ENCODE results near the gene CACNA1I.

DNA sequence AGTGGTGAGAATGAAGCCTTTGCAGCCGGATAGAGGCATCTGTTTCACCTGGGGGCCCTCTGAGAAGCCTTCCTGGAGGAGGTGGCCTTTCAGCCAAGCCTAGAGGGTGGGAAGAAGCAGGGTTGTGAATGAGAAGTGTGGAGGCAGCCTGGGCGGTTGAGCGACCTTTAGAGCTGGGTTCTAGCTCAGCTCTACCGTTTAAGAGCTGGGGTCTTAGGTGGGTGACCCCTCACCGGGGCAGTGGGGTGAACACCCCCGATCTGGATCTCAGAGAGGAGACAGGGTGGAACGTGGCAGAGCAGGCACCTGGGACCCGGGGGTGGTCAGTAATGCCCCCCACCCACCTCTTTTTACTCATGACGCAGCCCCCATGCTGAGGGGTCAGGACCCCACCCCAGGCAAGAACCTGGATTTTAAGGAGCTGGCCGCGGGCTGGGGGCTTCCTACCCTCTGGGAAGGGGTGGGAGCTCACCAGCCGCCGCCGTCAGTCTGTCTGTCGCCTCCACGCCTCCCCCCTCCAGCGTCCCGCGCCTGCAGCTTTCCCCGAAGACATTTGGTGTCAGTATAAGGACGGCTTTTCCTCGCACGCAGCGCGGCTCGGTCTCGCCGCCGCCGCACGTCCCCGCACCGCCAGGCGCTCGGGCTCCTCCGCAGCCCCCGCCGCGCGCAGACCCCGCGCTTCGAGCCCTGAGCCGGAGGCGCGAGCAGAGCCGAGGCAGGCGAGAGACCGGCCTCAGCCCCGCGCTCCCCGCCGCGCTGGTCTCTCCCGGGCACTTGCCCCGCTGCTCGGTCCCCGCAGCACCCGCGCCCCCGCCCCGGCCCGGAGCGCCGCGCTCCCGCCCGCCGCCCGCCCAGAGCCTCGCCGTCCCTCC, 13.3 kb upstream of the CACNA1I start:
- TF ChIP-seq POLR2A (IDR thresholded peaks at IDR 0.05; ENCODE audit: extremely low read depth, insufficient read length) (no peak), MYC (IDR thresholded peaks at IDR 0.05; ENCODE audit: low read depth, low read length) (no peak)
- TF ChIP-seq, protein P1, sequence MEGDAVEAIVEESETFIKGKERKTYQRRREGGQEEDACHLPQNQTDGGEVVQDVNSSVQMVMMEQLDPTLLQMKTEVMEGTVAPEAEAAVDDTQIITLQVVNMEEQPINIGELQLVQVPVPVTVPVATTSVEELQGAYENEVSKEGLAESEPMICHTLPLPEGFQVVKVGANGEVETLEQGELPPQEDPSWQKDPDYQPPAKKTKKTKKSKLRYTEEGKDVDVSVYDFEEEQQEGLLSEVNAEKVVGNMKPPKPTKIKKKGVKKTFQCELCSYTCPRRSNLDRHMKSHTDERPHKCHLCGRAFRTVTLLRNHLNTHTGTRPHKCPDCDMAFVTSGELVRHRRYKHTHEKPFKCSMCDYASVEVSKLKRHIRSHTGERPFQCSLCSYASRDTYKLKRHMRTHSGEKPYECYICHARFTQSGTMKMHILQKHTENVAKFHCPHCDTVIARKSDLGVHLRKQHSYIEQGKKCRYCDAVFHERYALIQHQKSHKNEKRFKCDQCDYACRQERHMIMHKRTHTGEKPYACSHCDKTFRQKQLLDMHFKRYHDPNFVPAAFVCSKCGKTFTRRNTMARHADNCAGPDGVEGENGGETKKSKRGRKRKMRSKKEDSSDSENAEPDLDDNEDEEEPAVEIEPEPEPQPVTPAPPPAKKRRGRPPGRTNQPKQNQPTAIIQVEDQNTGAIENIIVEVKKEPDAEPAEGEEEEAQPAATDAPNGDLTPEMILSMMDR (IDR thresholded peaks at IDR 0.05; ENCODE audit: low read depth, low read length), result no peak
